ENCODE results near the gene MTLN. TPM values are rescaled to one million over a fixed set of nuclear protein-coding genes. Genes with fewer than 3 reads are reported as not detected.

The MTLN gene
- total and polyA plus RNA-seq, 2 of the 13 experiments (the other 11 are each of a cell fraction or from before 2014, with no cell fraction given) = 37.1 to 50.4 TPM

DNA sequence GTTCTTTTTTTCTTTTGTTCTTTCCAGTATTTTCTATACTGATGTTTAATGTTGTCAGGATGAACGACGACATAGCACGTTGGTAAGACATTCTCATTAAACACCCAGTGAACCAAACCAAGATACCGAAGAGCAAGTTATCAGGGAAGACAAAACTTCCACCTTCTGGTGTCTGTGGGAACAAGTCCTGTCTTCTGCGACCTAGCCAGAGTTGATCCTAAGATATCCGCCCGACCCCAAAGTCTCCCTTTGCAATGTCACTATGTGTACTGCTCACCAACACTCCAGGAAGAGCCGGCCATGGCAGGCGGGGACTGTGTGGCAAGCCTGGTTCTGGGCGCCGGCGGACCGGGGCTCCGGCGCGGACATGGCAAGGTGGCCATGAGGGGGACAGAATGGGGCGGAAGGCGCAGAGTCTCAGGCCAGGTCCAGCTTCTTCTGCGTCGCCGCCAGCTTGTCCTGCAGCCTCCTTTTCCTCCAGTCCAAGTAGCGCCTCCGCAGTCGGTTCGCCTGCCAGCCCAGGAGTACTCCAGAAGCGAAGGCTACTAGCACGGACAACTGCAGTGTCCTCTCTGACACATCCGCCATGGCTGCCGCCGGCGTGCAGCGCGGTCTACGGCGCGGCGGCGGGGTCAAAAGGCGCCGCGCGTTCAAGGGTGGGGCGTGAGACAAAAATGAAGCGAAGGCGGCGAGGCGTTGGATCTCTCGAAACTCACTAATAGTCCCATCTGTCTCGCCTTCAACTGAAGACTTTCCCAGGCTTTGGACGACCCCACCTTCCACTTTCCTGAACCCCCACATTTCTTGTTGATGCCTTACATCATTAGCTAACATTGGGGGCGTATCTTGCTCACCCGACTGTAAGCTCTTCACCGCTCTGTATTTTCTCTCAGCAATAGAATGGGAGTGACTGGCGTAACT, at the start of gene MTLN (continued):
- TF ChIP-seq, protein P1, sequence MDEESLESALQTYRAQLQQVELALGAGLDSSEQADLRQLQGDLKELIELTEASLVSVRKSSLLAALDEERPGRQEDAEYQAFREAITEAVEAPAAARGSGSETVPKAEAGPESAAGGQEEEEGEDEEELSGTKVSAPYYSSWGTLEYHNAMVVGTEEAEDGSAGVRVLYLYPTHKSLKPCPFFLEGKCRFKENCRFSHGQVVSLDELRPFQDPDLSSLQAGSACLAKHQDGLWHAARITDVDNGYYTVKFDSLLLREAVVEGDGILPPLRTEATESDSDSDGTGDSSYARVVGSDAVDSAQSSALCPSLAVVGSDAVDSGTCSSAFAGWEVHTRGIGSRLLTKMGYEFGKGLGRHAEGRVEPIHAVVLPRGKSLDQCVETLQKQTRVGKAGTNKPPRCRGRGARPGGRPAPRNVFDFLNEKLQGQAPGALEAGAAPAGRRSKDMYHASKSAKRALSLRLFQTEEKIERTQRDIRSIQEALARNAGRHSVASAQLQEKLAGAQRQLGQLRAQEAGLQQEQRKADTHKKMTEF (CRISPR knock-in tag; IDR thresholded peaks at IDR 0.05) = peak; percentile 86; the same call in 1 of the 2 replicates
- no peak for TF ChIP-seq ZNF333 (CRISPR knock-in tag; IDR thresholded peaks at IDR 0.05; ENCODE audit: borderline replicate concordance)
- TF ChIP-seq, protein P2, sequence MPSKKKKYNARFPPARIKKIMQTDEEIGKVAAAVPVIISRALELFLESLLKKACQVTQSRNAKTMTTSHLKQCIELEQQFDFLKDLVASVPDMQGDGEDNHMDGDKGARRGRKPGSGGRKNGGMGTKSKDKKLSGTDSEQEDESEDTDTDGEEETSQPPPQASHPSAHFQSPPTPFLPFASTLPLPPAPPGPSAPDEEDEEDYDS (CRISPR knock-in tag; IDR thresholded peaks at IDR 0.05) = peak; percentile 64
- TF ChIP-seq ZNF350 (CRISPR knock-in tag; IDR thresholded peaks at IDR 0.05; ENCODE audit: borderline replicate concordance, low read depth) = peak; percentile 91
- TF ChIP-seq TEAD2 (CRISPR knock-in tag; IDR thresholded peaks at IDR 0.05) = no peak
- TF ChIP-seq, protein P3, sequence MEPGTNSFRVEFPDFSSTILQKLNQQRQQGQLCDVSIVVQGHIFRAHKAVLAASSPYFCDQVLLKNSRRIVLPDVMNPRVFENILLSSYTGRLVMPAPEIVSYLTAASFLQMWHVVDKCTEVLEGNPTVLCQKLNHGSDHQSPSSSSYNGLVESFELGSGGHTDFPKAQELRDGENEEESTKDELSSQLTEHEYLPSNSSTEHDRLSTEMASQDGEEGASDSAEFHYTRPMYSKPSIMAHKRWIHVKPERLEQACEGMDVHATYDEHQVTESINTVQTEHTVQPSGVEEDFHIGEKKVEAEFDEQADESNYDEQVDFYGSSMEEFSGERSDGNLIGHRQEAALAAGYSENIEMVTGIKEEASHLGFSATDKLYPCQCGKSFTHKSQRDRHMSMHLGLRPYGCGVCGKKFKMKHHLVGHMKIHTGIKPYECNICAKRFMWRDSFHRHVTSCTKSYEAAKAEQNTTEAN (CRISPR knock-in tag; conservative IDR thresholded peaks at IDR 0.05) = no peak
- TF ChIP-seq, protein P4, sequence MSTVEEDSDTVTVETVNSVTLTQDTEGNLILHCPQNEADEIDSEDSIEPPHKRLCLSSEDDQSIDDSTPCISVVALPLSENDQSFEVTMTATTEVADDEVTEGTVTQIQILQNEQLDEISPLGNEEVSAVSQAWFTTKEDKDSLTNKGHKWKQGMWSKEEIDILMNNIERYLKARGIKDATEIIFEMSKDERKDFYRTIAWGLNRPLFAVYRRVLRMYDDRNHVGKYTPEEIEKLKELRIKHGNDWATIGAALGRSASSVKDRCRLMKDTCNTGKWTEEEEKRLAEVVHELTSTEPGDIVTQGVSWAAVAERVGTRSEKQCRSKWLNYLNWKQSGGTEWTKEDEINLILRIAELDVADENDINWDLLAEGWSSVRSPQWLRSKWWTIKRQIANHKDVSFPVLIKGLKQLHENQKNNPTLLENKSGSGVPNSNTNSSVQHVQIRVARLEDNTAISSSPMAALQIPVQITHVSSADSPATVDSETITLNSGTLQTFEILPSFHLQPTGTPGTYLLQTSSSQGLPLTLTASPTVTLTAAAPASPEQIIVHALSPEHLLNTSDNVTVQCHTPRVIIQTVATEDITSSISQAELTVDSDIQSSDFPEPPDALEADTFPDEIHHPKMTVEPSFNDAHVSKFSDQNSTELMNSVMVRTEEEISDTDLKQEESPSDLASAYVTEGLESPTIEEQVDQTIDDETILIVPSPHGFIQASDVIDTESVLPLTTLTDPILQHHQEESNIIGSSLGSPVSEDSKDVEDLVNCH (CRISPR knock-in tag; IDR thresholded peaks at IDR 0.05) = no peak
- TF ChIP-seq, protein P5, sequence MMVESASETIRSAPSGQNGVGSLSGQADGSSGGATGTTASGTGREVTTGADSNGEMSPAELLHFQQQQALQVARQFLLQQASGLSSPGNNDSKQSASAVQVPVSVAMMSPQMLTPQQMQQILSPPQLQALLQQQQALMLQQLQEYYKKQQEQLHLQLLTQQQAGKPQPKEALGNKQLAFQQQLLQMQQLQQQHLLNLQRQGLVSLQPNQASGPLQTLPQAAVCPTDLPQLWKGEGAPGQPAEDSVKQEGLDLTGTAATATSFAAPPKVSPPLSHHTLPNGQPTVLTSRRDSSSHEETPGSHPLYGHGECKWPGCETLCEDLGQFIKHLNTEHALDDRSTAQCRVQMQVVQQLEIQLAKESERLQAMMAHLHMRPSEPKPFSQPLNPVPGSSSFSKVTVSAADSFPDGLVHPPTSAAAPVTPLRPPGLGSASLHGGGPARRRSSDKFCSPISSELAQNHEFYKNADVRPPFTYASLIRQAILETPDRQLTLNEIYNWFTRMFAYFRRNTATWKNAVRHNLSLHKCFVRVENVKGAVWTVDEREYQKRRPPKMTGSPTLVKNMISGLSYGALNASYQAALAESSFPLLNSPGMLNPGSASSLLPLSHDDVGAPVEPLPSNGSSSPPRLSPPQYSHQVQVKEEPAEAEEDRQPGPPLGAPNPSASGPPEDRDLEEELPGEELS (CRISPR knock-in tag; IDR thresholded peaks at IDR 0.05) = no peak; the same call in 1 of the 2 replicates
- TF ChIP-seq ZNF773 (CRISPR knock-in tag; IDR thresholded peaks at IDR 0.05; ENCODE audit: borderline replicate concordance) = no peak
- peak; percentile 58; the same call in 1 of the 2 replicates for TF ChIP-seq ZFX (CRISPR knock-in tag; IDR thresholded peaks at IDR 0.05; ENCODE audit: low read depth)
- TF ChIP-seq PPARG (CRISPR knock-in tag; conservative IDR thresholded peaks at IDR 0.05) = 0 out of 2 replicates have a peak, but pooled peaks have one; percentile 66
- TF ChIP-seq ZNF546 (CRISPR knock-in tag; conservative IDR thresholded peaks at IDR 0.05) = peak; percentile 78; the same call in 1 of the 2 replicates
- TF ChIP-seq TAF15 (IDR thresholded peaks at IDR 0.05; ENCODE audit: low read depth, low read length, poor library complexity, severe bottlenecking) = no peak
- peak; percentile 53; the same call in 1 of the 2 replicates for TF ChIP-seq ZNF354B (CRISPR knock-in tag; IDR thresholded peaks at IDR 0.05)
- TF ChIP-seq, protein P6, sequence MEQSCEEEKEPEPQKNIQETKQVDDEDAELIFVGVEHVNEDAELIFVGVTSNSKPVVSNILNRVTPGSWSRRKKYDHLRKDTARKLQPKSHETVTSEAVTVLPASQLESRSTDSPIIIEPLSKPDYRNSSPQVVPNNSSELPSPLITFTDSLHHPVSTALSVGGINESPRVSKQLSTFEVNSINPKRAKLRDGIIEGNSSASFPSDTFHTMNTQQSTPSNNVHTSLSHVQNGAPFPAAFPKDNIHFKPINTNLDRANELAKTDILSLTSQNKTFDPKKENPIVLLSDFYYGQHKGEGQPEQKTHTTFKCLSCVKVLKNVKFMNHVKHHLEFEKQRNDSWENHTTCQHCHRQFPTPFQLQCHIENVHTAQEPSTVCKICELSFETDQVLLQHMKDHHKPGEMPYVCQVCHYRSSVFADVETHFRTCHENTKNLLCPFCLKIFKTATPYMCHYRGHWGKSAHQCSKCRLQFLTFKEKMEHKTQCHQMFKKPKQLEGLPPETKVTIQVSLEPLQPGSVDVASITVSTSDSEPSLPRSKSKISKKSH (CRISPR knock-in tag; IDR thresholded peaks at IDR 0.05; ENCODE audit: borderline replicate concordance) = peak; percentile 88
- TF ChIP-seq TCF7 (IDR thresholded peaks at IDR 0.05; ENCODE audit: low read depth) = no peak; the same call in 1 of the 2 replicates
- no peak; the same call in 1 of the 2 replicates for TF ChIP-seq ZNF180 (CRISPR knock-in tag; IDR thresholded peaks at IDR 0.05; ENCODE audit: borderline replicate concordance, low read depth)
- TF ChIP-seq PHB2 (IDR thresholded peaks at IDR 0.05; ENCODE audit: partially characterized antibody) = no peak

Measured in HepG2 (cell line).